Kidney epithelial cell (primary cell): ENCODE measurements around the gene AJAP1. TPM values are rescaled to one million over a fixed set of nuclear protein-coding genes. Genes with fewer than 3 reads are reported as not detected.

ENCODE experiments used
- DNase-seq: peaks from one replicate; pipeline ENCODE4 v3.0.0-alpha.2; 2010; ENCODE audit warnings: low read depth
- H3K27me3 ChIP-seq: 2 replicates; pipeline ENCODE4 v1.6.0; 2011; ENCODE audit warnings: low read length; ENCODE audit not compliant: control insufficient read depth, insufficient read depth
- H3K36me3 ChIP-seq: 2 replicates; pipeline ENCODE4 v1.5.1; 2011; ENCODE audit warnings: low read length; ENCODE audit not compliant: control insufficient read depth, insufficient read depth
- H3K4me3 ChIP-seq: 2 replicates; pipeline ENCODE4 v1.5.1; 2011; ENCODE audit warnings: low read depth, mild to moderate bottlenecking, control low read depth, low read length
- total RNA-seq: library from RNA; depleted of rRNA; stranded (reverse); fragments of >200 nt; gene quantifications from 2 replicates; pipeline ENCODE4 v1.2.3, GENCODE V29; 2015
- TF ChIP-seq, protein P1 (sequence below): IDR thresholded peaks from 2 replicates; pipeline ENCODE4 v1.5.1; 2011; ENCODE audit warnings: mild to moderate bottlenecking, moderate library complexity, low read length, control low read depth, inconsistent platforms; ENCODE audit not compliant: insufficient read depth, poor library complexity, severe bottlenecking

The AJAP1 gene
- total RNA-seq, 1 donor from 2014 or later: 0.67 TPM

DNA sequence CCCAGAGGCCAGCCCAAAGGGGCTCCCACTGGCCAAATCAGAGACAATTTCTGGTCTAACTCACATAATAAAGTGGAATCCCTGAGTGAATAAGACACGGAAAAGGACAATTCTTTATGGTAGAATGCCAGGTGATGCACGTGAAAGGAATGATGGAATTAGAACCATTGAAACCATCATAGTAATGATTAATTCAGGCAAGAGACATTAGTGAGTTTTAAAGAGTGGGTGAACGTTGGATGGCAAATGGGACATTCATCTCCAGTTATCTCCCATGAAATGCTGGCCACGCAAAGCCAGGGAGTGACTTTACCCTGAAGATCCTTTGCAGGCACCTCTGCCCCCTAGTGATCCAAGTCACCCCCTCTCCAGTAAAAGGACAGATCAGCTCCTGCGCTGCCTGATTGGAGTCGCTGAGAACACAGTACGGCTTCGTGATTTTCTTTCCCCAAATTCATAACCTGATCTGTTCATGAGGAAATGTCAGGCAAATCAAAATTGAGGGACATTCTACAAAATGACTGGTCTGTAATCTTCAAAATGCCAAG, 87.5 kb downstream of the AJAP1 start:
- Histone ChIP-seq H3K36me3 (no peaks in the 10 kb centered on the region), H3K4me3 (no peak overlapping the region), H3K27me3 (no peaks in the 10 kb centered on the region)
- DNase-seq: no peak
- TF ChIP-seq, protein P1, sequence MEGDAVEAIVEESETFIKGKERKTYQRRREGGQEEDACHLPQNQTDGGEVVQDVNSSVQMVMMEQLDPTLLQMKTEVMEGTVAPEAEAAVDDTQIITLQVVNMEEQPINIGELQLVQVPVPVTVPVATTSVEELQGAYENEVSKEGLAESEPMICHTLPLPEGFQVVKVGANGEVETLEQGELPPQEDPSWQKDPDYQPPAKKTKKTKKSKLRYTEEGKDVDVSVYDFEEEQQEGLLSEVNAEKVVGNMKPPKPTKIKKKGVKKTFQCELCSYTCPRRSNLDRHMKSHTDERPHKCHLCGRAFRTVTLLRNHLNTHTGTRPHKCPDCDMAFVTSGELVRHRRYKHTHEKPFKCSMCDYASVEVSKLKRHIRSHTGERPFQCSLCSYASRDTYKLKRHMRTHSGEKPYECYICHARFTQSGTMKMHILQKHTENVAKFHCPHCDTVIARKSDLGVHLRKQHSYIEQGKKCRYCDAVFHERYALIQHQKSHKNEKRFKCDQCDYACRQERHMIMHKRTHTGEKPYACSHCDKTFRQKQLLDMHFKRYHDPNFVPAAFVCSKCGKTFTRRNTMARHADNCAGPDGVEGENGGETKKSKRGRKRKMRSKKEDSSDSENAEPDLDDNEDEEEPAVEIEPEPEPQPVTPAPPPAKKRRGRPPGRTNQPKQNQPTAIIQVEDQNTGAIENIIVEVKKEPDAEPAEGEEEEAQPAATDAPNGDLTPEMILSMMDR: no peak

DNA sequence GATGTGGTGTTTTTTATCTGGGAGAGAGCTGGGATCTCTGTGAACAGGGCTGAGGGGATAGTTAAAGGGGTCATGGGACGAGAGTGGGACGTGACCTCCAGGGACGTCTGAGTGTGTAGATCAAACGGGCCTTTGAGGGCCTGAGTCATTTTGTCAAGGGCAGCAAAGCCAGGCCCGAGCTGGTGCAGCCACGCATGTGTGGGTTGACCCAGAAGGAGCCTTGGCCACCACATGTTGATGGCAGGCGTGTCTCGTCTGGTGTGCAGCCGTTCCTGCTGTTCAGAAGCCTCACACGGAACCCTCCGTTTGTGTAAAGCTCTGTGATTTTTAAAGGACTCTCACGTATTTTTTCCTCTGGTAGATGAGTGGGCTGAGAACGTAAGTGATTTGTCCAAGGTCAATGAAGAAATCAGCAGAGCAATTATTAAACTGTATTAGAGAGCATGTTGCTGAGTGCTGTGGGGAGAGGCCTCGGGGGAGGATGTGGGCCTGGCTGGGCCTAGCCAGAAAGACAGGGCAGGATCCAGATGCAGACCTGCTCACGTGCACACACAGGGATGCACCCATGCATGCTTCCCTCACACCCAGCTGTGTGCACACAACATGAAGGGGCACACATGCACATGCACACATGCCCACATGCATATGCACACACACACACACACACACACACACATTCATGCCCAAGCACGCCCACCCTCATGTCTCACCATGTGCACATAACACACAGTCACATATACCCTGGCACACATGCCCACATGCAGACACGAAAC, 89.8 kb downstream of the AJAP1 start:
- no peak for DNase-seq
- TF ChIP-seq, protein P1: no peak

DNA sequence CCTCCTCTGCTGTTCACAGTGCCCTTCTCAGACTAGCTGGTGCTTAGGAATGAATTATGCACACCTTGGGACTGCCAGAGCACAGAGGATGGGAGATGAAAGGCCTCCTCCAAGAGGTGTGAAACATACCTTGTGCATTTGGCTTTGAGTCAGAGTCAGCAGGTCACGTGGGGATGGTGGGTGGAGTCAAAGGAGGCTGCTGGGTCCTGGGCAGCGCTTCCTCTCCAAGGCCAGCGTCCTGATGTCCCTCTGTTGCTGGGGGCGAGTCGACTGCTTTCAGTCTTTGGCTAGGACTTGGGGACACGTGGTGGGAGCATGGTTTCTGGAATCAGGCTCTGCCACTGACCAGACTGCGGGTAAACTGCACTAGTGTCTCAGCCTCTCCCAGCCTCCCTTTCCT, 91.2 kb downstream of the AJAP1 start:
- no peaks in the 10 kb centered on the region for H3K27me3 ChIP-seq
- DNase-seq: no peak
- no peaks in the 10 kb centered on the region for H3K36me3 ChIP-seq
- H3K4me3 ChIP-seq: no peak overlapping the region
- TF ChIP-seq, protein P1: no peak

More for the DNA sequence above, 89.8 kb downstream of the AJAP1 start:
- H3K36me3 ChIP-seq: no peaks in the 10 kb centered on the region
- no peak overlapping the region for H3K4me3 ChIP-seq
- H3K27me3 ChIP-seq: no peaks in the 10 kb centered on the region

DNA sequence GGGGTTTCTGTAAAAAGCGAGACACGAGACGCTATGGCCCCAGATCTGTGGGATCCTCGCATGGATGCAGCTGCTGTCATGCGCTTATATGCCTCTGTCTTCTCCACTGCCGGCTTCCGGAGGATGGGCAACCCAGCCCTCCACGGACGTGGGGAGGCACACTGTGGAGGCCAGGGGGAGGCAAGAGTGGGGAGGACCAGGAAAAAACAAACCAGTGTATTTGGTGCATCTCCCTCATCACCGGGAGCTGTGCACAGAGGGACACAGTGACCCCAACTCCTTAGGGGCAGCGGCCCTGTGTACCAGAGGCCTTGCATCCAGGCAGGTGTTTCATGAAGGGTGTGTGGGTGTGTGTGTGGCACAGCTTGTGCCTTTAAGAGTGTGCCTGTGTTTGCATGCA, 95.0 kb downstream of the AJAP1 start:
- Histone ChIP-seq H3K27me3 (no peaks in the 10 kb centered on the region), H3K4me3 (no peak overlapping the region), H3K36me3 (no peaks in the 10 kb centered on the region)
- no peak for DNase-seq
- TF ChIP-seq, protein P1: no peak

DNA sequence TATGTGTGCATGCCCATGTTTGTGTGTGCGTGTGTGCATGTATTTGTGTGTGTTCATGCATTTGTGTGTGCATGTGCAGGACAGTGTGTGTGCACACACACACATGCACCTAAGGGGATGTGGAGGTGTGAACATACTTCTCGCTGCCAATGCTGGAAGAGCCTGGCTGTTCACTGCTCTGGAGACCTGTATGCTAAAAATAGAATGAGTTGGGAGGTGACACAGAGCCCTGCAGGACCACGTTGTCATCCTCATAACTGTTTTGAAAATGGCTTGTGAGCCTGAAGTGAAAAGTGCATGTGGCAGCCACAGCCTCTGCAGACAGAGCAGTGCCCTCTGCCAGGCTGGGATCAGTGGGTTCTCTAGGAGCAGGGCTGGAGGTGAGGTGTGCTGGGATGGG, 95.8 kb downstream of the AJAP1 start:
- DNase-seq: no peak
- TF ChIP-seq, protein P1: no peak

GRCh38 chr1:4752059-4752458, 97.7 kb downstream of the AJAP1 start:
- no peak for DNase-seq
- TF ChIP-seq, protein P1: no peak
- no peaks in the 10 kb centered on the region for H3K27me3 ChIP-seq
- no peak overlapping the region for H3K4me3 ChIP-seq
- no peaks in the 10 kb centered on the region for H3K36me3 ChIP-seq

More for the DNA sequence above, 95.8 kb downstream of the AJAP1 start:
- Histone ChIP-seq H3K4me3 (no peak overlapping the region), H3K36me3 (no peaks in the 10 kb centered on the region), H3K27me3 (no peaks in the 10 kb centered on the region)
